Vagina (tissue), 2 donors: ENCODE measurements around the gene ANKS1B. TPM values are rescaled to one million over a fixed set of nuclear protein-coding genes. Genes with fewer than 3 reads are reported as not detected.

ENCODE experiments used
- DNase-seq, 2 donors: peaks; one replicate each; pipeline ENCODE4 v3.0.0-alpha.2; 2017; ENCODE audit errors: extremely low spot score in 2 of 2
- H3K27ac ChIP-seq: fragments of 200-600 bp; sonication (generic); one replicate; pipeline ENCODE4 v1.5.1; 2019
- H3K27me3 ChIP-seq: fragments of 200-600 bp; sonication (generic); one replicate; pipeline ENCODE4 v1.5.1; 2019
- H3K36me3 ChIP-seq, 2 donors: fragments of 200-600 bp; sonication (generic); one replicate each; pipeline ENCODE4 v1.5.1; 2017 to 2019
- H3K4me1 ChIP-seq: fragments of 200-600 bp; sonication (generic); one replicate; pipeline ENCODE4 v1.5.1; 2019
- H3K4me3 ChIP-seq, 2 donors: fragments of 200-600 bp; sonication (generic); 1 replicate in 1 of 2; 2 replicates in 1 of 2; pipeline ENCODE4 v1.5.1; 2016 to 2019
- H3K9me3 ChIP-seq: fragments of 200-600 bp; sonication (generic); one replicate; pipeline ENCODE4 v1.5.1; 2019
- POLR2A ChIP-seq, 2 donors: fragments of 450-650 bp; IDR thresholded peaks; one replicate each; pipeline ENCODE4 v1.6.1; 2017; ENCODE audit warnings: antibody characterized with exemption in 2 of 2, mild to moderate bottlenecking in 2 of 2, moderate library complexity in 2 of 2
- POLR2AphosphoS5 ChIP-seq, 2 donors: sonication (generic); formaldehyde crosslinking; IDR thresholded peaks; one replicate each; pipeline ENCODE4 v1.9.0; 2017; ENCODE audit warnings: antibody characterized with exemption in 2 of 2, mild to moderate bottlenecking in 2 of 2, low read depth in 1 of 2; ENCODE audit not compliant: insufficient read depth in 1 of 2
- intact Hi-C: fragments of 100-400 bp; cut with DNase I; formaldehyde crosslinking; loops from one replicate; pipeline ENCODE4 v1.15.1; 2023
- total RNA-seq: library from RNA; depleted of rRNA; stranded (reverse); fragments of >200 nt; gene quantifications from one replicate; pipeline ENCODE4 v1.2.3, GENCODE V29; 2016
- TF ChIP-seq, protein P1 (sequence below), 3 experiments: fragments of 450-650 bp in 2 of 3; fragments of 200-600 bp in 1 of 3; sonication (generic) in 1 of 3; IDR thresholded peaks; one replicate each; pipeline ENCODE4 v1.5.1; 2017 to 2019; ENCODE audit warnings: antibody characterized with exemption in 3 of 3, mild to moderate bottlenecking in 2 of 3, moderate library complexity in 2 of 3

Gene ANKS1B
- total RNA-seq, 1 donor from 2014 or later = 11.5 TPM

DNA sequence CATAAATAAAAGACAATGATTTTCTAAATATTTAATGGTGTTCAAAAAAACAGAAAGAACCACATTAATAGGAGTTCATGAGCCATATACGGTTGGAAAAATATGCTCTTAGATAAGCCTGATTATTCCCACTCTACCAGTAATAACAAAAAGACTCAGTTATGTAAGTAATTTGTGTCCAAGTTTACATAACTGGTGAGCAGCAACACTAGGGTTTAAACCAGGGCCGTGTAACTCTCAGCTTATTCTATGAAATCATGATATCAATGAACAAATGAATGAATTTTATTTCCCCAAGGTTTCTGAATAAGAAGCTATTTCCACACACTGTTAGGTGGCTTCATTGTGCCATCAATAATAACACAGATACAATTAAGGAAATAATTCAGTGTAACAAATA, 238.8 kb downstream of the ANKS1B start:
- no peaks in the 10 kb centered on the region for H3K36me3 ChIP-seq
- intact Hi-C loops = no loop called here
- TF ChIP-seq, protein P1, sequence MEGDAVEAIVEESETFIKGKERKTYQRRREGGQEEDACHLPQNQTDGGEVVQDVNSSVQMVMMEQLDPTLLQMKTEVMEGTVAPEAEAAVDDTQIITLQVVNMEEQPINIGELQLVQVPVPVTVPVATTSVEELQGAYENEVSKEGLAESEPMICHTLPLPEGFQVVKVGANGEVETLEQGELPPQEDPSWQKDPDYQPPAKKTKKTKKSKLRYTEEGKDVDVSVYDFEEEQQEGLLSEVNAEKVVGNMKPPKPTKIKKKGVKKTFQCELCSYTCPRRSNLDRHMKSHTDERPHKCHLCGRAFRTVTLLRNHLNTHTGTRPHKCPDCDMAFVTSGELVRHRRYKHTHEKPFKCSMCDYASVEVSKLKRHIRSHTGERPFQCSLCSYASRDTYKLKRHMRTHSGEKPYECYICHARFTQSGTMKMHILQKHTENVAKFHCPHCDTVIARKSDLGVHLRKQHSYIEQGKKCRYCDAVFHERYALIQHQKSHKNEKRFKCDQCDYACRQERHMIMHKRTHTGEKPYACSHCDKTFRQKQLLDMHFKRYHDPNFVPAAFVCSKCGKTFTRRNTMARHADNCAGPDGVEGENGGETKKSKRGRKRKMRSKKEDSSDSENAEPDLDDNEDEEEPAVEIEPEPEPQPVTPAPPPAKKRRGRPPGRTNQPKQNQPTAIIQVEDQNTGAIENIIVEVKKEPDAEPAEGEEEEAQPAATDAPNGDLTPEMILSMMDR (IDR thresholded peaks at IDR 0.05) = no peak
- no peak for TF ChIP-seq POLR2A (IDR thresholded peaks at IDR 0.05)
- TF ChIP-seq POLR2AphosphoS5 (IDR thresholded peaks at IDR 0.05; ENCODE audit: insufficient read depth in 1 of 2, low read depth in 1 of 2) = no peak
- no peak overlapping the region for H3K27ac ChIP-seq
- no peaks in the 10 kb centered on the region for H3K9me3 ChIP-seq
- no peaks in the 10 kb centered on the region for H3K27me3 ChIP-seq
- no peak for DNase-seq
- no peaks in the 10 kb centered on the region for H3K4me1 ChIP-seq
- no peak overlapping the region for H3K4me3 ChIP-seq

DNA sequence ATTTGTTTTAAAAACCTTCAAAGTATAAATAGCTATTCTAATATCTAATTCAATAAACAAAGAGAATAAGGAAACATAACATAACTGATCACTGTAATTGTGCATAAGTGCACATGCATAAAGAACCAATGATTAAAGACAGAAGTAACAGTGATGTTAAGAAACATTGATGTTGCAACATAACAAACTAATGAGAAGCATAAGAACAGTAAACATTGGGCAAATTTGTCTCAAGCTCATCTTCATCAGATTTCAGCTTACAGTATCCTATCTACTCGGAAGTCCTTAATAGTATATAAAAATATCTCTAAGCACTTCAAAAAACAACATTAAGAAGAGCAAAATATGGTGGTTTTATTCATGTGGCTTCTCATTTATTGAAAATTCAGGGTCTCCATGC, 239.6 kb downstream of the ANKS1B start:
- Histone ChIP-seq H3K36me3 (no peaks in the 10 kb centered on the region), H3K9me3 (no peaks in the 10 kb centered on the region), H3K4me1 (no peaks in the 10 kb centered on the region), H3K27ac (no peak overlapping the region), H3K27me3 (no peaks in the 10 kb centered on the region), H3K4me3 (no peak overlapping the region)
- intact Hi-C loops = no loop called here
- DNase-seq = no peak
- no peak for TF ChIP-seq POLR2AphosphoS5 (IDR thresholded peaks at IDR 0.05; ENCODE audit: insufficient read depth in 1 of 2, low read depth in 1 of 2)
- TF ChIP-seq, protein P1 (IDR thresholded peaks at IDR 0.05) = no peak
- no peak for TF ChIP-seq POLR2A (IDR thresholded peaks at IDR 0.05)

DNA sequence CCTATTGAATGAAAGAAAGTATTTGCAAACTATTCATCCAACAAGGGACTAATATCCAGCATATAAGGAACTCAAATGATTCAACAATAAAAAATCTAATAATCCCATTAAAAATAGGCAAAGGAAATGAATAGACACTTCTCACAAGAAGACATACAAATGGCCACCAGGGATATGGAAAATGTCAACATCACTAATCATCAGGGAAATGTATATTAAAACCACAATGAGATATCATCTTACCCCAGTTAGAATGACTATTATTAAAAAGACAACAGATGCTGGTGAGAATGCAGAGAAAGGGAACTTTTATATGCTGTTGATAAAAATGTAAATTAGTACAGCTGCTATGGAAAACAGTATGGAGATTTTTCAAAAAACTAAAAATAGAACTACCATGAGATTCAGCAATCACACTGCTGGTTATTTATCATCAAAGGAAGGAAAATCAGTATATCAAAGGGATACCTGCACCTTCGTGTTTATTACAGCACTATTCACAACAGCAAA, 247.9 kb downstream of the ANKS1B start:
- Histone ChIP-seq H3K27me3 (no peaks in the 10 kb centered on the region), H3K4me3 (no peak overlapping the region), H3K9me3 (no peaks in the 10 kb centered on the region), H3K4me1 (no peaks in the 10 kb centered on the region), H3K36me3 (no peaks in the 10 kb centered on the region), H3K27ac (no peak overlapping the region)
- TF ChIP-seq POLR2AphosphoS5 (IDR thresholded peaks at IDR 0.05; ENCODE audit: insufficient read depth in 1 of 2, low read depth in 1 of 2) (no peak), POLR2A (IDR thresholded peaks at IDR 0.05) (no peak)
- TF ChIP-seq, protein P1 (IDR thresholded peaks at IDR 0.05) = no peak
- DNase-seq = no peak
- intact Hi-C loops = no loop called here

DNA sequence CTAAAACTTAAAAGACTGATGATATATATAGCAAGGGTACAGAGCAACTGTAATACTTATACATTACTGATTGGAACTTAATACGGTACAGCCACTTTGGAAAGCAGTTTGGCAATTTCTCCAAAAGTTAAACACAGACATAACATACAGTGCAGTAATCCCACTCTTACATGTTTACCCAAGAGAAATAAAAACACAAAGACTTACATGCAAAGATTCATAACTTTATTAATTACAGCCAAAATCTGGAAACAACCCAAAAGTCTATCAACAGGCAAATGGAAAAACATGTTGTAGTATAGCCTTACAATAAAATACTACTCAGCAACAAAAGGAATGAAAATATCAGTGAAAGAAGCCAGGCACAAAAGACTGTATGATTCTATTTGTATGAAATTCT, 252.6 kb downstream of the ANKS1B start:
- intact Hi-C loops = no loop called here
- TF ChIP-seq, protein P1 (IDR thresholded peaks at IDR 0.05) = no peak
- TF ChIP-seq POLR2A (IDR thresholded peaks at IDR 0.05) = no peak
- no peak for TF ChIP-seq POLR2AphosphoS5 (IDR thresholded peaks at IDR 0.05; ENCODE audit: insufficient read depth in 1 of 2, low read depth in 1 of 2)
- no peaks in the 10 kb centered on the region for H3K4me1 ChIP-seq
- no peaks in the 10 kb centered on the region for H3K9me3 ChIP-seq
- no peak for DNase-seq
- H3K27me3 ChIP-seq = no peaks in the 10 kb centered on the region
- H3K27ac ChIP-seq = no peak overlapping the region
- no peaks in the 10 kb centered on the region for H3K36me3 ChIP-seq
- H3K4me3 ChIP-seq = no peak overlapping the region

DNA sequence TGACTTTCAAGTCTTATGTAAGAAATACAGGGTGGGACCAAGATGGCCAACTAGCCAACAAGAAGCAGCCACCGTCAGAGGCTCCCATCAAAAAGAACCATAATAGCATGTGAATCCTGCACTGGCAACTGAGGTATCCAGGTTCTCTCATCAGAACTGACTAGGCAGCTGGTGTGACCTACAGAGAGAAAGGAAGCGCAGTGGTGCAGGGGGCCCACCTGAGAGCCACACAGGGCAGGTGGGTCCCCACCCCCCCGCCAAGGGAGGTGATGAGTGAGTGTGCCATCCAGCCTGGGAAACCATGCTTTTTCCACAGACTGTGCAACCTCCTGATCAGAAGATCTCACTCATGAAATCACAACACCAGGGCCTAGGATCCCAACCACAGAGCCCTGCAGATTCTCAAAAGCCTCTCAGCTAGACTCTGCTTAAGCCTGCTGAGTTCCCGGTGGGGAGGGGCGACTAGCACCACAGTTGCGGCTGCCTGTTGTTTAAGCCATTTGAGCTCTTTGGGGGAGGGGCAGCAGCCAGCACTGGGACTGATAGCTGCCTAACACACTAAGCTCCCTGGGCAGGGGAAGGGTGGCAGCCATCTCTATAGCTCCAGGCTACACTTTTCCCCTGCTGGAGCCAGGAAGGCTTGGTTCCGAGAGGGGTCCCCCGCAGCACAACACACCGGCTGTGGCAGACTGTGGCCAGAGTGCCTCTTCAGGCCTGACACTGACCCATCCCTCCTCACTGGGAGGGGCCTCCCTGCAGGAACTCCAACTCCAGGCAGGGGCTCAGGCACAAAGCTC, 261.8 kb downstream of the ANKS1B start:
- Histone ChIP-seq H3K4me3 (no peak overlapping the region), H3K4me1 (no peaks in the 10 kb centered on the region), H3K27me3 (no peaks in the 10 kb centered on the region), H3K27ac (no peak overlapping the region), H3K9me3 (no peaks in the 10 kb centered on the region), H3K36me3 (no peaks in the 10 kb centered on the region)
- intact Hi-C loops = no loop called here
- no peak for DNase-seq
- no peak for TF ChIP-seq POLR2A (IDR thresholded peaks at IDR 0.05)
